ENCODE results near the gene BRICD5.

The BRICD5 gene

DNA sequence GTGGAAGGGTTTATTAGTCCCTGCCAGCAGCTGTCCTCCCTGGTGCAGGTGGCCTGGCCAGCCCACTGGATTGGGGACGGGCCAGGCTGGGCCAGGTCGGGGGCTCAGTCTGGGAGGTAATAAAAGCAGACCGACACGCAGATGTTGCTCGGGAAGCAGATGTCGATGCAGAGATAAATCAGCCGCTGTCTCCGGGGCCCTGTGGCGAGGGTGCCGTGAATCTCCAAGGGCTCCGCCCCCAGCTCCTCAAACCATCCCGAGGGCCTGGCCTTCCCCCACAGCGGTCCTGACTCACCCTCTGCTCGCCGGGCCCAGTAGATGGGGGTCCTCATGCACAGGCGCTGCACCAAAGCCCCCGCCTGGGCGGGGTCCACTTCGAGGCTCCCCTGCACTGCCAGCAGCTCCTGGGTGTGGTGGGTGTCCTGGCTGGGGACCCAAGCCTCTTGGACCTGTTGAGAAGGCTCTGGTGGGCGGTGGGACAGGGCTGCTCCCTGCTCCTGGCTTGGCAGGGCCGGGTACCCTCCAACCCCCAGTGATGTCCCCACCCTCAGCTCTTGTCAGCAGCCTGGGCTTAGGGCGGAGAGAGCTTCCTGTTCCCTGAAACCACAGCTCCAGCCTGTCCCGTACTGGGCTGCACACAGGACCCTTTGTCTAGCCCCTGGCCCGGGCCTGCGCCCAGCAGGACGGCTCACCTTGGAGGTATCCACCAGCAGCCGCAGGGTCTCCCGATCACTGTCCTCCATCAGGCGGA, 1.2 kb downstream of the BRICD5 start:
- TF ChIP-seq, protein P1, sequence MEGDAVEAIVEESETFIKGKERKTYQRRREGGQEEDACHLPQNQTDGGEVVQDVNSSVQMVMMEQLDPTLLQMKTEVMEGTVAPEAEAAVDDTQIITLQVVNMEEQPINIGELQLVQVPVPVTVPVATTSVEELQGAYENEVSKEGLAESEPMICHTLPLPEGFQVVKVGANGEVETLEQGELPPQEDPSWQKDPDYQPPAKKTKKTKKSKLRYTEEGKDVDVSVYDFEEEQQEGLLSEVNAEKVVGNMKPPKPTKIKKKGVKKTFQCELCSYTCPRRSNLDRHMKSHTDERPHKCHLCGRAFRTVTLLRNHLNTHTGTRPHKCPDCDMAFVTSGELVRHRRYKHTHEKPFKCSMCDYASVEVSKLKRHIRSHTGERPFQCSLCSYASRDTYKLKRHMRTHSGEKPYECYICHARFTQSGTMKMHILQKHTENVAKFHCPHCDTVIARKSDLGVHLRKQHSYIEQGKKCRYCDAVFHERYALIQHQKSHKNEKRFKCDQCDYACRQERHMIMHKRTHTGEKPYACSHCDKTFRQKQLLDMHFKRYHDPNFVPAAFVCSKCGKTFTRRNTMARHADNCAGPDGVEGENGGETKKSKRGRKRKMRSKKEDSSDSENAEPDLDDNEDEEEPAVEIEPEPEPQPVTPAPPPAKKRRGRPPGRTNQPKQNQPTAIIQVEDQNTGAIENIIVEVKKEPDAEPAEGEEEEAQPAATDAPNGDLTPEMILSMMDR (IDR thresholded peaks at IDR 0.05) = no peak

DNA sequence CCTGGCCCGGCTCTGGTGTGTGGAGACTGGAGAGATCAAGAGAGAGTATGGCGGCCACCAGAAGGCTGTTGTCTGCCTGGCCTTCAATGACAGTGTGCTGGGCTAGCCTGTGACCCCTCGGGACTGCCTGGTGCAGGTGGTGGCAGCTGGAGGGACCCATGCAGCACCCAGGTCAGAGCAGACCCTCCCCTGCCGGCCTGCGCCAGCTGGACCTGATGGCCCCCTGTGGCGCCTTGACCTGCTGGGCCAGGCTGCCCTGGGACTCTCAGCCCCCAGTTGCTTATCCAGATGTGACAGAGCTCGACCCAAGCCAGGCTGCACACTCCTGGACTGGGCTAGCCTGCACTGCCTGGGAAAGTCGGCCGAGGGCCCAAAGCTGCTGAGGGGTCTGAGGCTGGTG, 1.9 kb downstream of the BRICD5 start:
- TF ChIP-seq, protein P1 (IDR thresholded peaks at IDR 0.05) = no peak

DNA sequence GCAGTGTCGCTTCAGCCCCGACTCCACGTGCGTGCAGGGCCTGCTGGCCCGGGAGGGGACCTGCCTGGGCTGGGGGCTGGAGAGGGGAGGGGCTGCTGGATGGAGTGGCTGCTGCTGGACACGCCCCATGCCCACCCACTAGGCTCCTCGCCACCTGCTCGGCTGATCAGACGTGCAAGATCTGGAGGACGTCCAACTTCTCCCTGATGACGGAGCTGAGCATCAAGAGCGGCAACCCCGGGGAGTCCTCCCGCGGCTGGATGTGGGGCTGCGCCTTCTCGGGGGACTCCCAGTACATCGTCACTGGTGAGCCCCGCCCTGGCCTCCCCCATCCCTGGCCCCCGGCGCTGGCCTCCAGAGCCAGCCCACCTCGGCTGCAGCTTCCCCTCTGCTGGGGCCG, 2.4 kb downstream of the BRICD5 start:
- TF ChIP-seq, protein P1 (IDR thresholded peaks at IDR 0.05) = no peak

DNA sequence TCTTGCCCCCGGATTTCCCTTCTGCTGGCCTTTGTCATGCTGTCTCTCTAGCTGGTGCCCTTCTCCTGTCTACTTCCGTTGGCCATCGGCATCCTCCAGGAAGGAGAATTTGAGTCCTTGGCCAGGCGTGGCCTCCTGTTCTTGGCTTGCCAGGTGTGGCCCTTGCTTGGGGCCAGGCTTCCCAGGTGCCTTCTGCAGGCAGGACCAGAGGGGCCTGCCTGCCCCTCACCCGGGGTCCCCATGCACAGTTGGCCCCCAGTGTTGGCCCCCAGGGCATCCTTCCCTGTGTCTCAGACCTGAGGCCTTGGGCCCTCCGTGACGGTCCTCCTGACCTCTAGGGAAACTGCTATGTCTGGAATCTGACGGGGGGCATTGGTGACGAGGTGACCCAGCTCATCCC, 2.8 kb downstream of the BRICD5 start:
- TF ChIP-seq, protein P1 (IDR thresholded peaks at IDR 0.05) = no peak

DNA sequence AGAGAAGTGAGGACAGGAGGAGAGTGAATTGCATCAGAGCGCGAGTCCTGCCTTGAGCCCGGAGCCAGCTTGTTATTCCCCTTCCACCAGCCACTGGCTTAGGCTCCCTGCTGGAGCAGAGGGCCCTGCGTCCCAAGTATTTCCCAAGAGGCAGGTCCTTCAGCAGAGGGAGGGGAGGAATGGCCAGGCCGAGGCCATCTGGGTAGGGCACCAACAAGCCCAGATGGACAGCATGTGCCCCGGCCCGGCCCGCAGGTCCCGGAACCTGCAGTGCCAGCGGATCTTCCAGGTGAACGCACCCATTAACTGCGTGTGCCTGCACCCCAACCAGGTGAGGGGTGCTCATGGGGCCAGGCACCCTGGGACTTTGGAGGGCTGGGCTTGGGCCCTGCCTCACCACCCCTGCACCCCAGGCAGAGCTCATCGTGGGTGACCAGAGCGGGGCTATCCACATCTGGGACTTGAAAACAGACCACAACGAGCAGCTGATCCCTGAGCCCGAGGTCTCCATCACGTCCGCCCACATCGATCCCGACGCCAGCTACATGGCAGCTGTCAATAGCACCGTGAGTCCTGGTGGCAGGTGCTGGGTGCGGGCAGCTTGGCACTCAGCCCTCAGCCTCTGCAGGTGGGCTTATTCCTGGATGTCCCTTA, 3.8 kb downstream of the BRICD5 start:
- TF ChIP-seq, protein P1 (IDR thresholded peaks at IDR 0.05) = no peak

DNA sequence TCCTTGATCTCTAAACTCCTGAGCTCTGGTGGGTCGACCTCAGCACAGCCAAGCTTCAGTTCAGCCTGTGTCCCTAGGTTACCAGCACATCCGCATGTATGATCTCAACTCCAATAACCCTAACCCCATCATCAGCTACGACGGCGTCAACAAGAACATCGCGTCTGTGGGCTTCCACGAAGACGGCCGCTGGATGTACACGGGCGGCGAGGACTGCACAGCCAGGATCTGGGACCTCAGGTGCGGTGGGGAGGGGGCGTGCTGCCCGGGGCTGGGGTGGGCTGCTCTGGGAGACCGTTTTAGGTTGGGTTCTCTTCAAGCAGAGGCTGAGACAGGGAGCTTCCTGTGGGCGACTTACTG, 4.3 kb downstream of the BRICD5 start:
- TF ChIP-seq, protein P1 (IDR thresholded peaks at IDR 0.05) = no peak

DNA sequence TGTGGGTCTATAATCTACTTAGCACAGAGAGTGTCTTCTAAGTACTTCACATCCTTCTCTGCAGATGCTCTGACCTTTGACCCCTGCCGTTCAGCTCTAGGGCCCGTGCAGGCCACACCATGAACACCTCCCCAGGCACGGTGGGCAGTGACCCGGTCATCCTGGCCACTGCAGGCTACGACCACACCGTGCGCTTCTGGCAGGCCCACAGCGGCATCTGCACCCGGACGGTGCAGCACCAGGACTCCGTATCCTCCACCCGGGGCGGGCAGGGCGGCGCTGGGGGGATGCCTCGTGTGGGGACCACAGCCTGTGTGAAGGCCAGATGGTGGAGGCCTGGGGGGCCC, 4.7 kb downstream of the BRICD5 start:
- TF ChIP-seq, protein P1 (IDR thresholded peaks at IDR 0.05) = no peak
